GM12801 (cell line): ENCODE data around the gene CLSTN1.

Experiments used
- TF ChIP-seq, protein P1 (sequence below): IDR thresholded peaks from one replicate; pipeline ENCODE4 v1.5.1; 2011; ENCODE audit warnings: control low read depth; ENCODE audit not compliant: insufficient read length; ENCODE audit errors: extremely low read depth

Gene CLSTN1

GRCh38 chr1:9859281-9860014, 35.7 kb upstream of the CLSTN1 start:
- TF ChIP-seq, protein P1, sequence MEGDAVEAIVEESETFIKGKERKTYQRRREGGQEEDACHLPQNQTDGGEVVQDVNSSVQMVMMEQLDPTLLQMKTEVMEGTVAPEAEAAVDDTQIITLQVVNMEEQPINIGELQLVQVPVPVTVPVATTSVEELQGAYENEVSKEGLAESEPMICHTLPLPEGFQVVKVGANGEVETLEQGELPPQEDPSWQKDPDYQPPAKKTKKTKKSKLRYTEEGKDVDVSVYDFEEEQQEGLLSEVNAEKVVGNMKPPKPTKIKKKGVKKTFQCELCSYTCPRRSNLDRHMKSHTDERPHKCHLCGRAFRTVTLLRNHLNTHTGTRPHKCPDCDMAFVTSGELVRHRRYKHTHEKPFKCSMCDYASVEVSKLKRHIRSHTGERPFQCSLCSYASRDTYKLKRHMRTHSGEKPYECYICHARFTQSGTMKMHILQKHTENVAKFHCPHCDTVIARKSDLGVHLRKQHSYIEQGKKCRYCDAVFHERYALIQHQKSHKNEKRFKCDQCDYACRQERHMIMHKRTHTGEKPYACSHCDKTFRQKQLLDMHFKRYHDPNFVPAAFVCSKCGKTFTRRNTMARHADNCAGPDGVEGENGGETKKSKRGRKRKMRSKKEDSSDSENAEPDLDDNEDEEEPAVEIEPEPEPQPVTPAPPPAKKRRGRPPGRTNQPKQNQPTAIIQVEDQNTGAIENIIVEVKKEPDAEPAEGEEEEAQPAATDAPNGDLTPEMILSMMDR = no peak

GRCh38 chr1:9858293-9859035, 34.7 kb upstream of the CLSTN1 start:
- TF ChIP-seq, protein P1 = no peak

DNA sequence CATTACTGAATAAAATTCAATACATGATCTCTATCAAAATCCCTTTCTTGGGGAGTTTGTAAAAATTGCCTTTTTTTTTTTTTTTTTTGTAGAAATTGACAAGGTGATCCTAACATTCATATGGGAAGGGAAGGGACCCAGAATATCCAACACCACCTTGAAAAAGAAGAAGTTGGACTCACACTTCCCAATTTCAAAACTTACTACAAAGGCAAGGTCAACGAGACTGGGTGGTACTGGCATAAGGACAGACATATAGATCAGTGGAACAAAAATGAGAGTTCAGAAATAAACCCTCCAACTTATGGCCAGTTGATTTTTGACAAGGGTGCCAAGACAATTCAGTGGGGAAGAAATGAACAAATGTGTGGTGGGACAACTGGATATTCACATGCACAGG, 31.4 kb upstream of the CLSTN1 start:
- TF ChIP-seq, protein P1 = no peak

DNA sequence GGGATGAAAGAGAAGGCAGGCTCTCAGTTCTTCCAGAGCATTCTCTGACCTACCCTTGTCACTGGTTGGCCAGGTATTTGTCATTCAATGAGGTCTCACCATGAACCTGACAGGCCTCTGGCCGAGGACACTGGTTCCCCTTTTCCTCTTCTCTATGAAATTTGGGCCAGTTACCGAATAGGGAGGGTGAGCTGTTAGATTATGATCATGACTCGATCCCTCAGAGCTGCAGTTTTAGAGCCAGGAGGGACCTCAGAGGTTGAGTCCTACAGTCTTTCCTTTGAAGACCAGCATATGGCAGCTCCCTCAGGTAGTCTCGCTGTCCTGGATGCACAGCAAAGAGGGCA, 29.5 kb upstream of the CLSTN1 start:
- TF ChIP-seq, protein P1 = no peak

DNA sequence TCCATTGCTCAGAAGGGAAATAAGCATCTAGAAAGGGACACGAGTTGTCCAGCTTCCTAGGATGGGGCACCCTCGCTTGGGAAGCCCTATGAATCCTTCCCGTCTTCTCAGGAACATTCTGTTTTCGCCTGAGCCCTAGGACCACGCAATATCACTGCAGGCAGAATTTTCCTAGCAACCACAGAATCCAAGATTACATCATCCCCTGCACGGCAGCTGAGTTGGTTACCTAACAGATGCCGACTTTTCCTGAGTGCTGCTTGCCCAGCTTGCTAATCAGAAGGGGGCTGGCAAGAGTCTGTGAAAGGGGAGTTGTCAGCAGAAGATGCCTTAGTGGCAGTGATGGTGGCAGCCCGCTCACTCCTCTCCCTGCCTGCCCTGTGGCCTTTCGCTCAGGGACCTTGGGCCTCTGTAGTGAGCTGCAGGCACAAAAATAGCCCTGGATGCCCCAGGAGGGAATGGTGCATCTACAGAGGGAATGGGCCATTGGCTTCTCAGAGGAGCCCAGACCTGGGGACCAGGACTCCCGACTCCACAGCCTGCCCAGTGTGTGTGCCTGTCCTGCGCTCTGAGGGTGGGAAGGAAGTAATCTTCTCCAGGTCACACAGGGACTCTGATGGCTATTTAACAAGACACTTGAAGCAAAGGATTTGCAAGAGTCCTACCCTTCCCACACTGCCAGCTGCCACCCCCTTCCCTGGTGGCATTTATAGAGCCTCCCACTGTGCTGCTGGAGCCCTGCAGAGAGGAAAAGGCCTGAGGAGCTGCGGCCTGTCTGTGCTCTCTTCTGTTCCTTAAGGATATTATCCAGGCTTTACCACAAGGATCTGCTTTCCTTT, 28.9 kb upstream of the CLSTN1 start:
- TF ChIP-seq, protein P1 = no peak

DNA sequence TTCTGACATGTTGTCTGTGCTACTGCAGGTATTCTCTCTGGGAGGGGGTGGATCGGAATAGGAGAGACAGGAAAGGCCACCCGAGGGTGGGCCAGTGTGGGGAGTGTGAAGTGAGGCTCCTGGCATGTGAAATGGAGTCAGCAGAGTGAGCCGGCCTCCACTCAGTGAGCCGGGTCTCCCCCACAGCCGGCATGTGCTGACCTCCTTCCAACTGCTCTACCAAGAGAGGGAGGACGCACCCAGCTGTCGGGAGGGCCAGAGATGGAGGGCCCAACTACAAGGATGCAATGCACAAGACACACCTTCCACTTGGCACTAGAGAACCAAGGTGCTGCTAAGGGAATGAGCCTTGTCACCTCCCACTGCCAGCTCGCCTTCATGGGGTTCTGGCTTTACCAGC, 28.2 kb upstream of the CLSTN1 start:
- TF ChIP-seq, protein P1 = no peak
